Measurements from ENCODE around the gene MAPT. TPM values are rescaled to one million over a fixed set of nuclear protein-coding genes. Genes with fewer than 3 reads are reported as not detected.

Gene MAPT
- polyA plus RNA-seq, 3 donors = 0.04 TPM; not detected in 2

DNA sequence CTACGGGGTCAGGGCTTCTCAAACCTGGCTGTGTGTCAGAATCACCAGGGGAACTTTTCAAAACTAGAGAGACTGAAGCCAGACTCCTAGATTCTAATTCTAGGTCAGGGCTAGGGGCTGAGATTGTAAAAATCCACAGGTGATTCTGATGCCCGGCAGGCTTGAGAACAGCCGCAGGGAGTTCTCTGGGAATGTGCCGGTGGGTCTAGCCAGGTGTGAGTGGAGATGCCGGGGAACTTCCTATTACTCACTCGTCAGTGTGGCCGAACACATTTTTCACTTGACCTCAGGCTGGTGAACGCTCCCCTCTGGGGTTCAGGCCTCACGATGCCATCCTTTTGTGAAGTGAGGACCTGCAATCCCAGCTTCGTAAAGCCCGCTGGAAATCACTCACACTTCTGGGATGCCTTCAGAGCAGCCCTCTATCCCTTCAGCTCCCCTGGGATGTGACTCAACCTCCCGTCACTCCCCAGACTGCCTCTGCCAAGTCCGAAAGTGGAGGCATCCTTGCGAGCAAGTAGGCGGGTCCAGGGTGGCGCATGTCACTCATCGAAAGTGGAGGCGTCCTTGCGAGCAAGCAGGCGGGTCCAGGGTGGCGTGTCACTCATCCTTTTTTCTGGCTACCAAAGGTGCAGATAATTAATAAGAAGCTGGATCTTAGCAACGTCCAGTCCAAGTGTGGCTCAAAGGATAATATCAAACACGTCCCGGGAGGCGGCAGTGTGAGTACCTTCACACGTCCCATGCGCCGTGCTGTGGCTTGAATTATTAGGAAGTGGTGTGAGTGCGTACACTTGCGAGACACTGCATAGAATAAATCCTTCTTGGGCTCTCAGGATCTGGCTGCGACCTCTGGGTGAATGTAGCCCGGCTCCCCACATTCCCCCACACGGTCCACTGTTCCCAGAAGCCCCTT is 115.6 kb downstream of the MAPT start:
- Histone ChIP-seq H3K4me2 (replicated peaks; ENCODE audit: extremely low read depth, low read length, poor library complexity, severe bottlenecking) (no peak overlapping the region), H3K4me1 (ENCODE audit: control insufficient read depth in 1 of 2, insufficient read depth in 2 of 2, low read length in 2 of 2) (no peaks in the 10 kb centered on the region), H3K4me3 (replicated peaks in 1 of 3; ENCODE audit: low read depth in 2 of 3, low read length in 3 of 3) (no peak overlapping the region), H3K9me3 (replicated peaks in 1 of 2; ENCODE audit: control insufficient read depth in 1 of 2, insufficient read depth in 1 of 2, low read length in 2 of 2) (no peaks in the 10 kb centered on the region), H2AFZ (ENCODE audit: insufficient read depth, low read depth, low read length, poor library complexity, severe bottlenecking) (no peak overlapping the region), H4K20me1 (ENCODE audit: insufficient read depth, low read length) (no peaks in the 10 kb centered on the region), H3K27me3 (ENCODE audit: control insufficient read depth in 2 of 2, insufficient read depth in 2 of 2, low read length in 2 of 2) (no peaks in the 10 kb centered on the region), H3K79me2 (ENCODE audit: insufficient read depth, low read length) (no peaks in the 10 kb centered on the region), H3K9ac (ENCODE audit: insufficient read depth, low read length, poor library complexity, severe bottlenecking) (no peak overlapping the region), H3K36me3 (replicated peaks in 1 of 2; ENCODE audit: control insufficient read depth in 1 of 2, insufficient read depth in 2 of 2, low read length in 2 of 2) (no peaks in the 10 kb centered on the region), H3K27ac (ENCODE audit: low read depth in 1 of 2, low read length in 2 of 2) (no peak overlapping the region)
- TF ChIP-seq, protein P1, sequence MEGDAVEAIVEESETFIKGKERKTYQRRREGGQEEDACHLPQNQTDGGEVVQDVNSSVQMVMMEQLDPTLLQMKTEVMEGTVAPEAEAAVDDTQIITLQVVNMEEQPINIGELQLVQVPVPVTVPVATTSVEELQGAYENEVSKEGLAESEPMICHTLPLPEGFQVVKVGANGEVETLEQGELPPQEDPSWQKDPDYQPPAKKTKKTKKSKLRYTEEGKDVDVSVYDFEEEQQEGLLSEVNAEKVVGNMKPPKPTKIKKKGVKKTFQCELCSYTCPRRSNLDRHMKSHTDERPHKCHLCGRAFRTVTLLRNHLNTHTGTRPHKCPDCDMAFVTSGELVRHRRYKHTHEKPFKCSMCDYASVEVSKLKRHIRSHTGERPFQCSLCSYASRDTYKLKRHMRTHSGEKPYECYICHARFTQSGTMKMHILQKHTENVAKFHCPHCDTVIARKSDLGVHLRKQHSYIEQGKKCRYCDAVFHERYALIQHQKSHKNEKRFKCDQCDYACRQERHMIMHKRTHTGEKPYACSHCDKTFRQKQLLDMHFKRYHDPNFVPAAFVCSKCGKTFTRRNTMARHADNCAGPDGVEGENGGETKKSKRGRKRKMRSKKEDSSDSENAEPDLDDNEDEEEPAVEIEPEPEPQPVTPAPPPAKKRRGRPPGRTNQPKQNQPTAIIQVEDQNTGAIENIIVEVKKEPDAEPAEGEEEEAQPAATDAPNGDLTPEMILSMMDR (IDR thresholded peaks at IDR 0.05) = no peak
- H3K27me3 Mint-ChIP-seq (ENCODE audit: low read depth in 3 of 3) = peaks cover 4 to 17% (median 8%) of the 10 kb centered on the region in 3 donors
- no peaks in the 10 kb centered on the region for H3K4me1 Mint-ChIP-seq
- no peak overlapping the region for H3K27ac Mint-ChIP-seq
- 95% methylated on average over 14 of the region's 33 CpGs for WGBS (ENCODE audit: insufficient coverage)
- H3K4me3 Mint-ChIP-seq = no peak overlapping the region
- intact Hi-C loops (cut with micrococcal nuclease) = no loop called here
- DNase-seq = no peak
- H3K36me3 Mint-ChIP-seq = no peaks in the 10 kb centered on the region
- H3K9me3 Mint-ChIP-seq = no peaks in the 10 kb centered on the region

DNA sequence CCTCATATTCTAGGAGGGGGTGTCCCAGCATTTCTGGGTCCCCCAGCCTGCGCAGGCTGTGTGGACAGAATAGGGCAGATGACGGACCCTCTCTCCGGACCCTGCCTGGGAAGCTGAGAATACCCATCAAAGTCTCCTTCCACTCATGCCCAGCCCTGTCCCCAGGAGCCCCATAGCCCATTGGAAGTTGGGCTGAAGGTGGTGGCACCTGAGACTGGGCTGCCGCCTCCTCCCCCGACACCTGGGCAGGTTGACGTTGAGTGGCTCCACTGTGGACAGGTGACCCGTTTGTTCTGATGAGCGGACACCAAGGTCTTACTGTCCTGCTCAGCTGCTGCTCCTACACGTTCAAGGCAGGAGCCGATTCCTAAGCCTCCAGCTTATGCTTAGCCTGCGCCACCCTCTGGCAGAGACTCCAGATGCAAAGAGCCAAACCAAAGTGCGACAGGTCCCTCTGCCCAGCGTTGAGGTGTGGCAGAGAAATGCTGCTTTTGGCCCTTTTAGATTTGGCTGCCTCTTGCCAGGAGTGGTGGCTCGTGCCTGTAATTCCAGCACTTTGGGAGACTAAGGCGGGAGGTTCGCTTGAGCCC is 116.3 kb downstream of the MAPT start:
- H3K27ac Mint-ChIP-seq = no peak overlapping the region
- no peak overlapping the region for H3K9ac ChIP-seq (ENCODE audit: insufficient read depth, low read length, poor library complexity, severe bottlenecking)
- no peaks in the 10 kb centered on the region for H3K36me3 ChIP-seq (replicated peaks in 1 of 2; ENCODE audit: control insufficient read depth in 1 of 2, insufficient read depth in 2 of 2, low read length in 2 of 2)
- no peak overlapping the region for H3K4me3 ChIP-seq (replicated peaks in 1 of 3; ENCODE audit: low read depth in 2 of 3, low read length in 3 of 3)
- no peaks in the 10 kb centered on the region for H3K4me1 ChIP-seq (ENCODE audit: control insufficient read depth in 1 of 2, insufficient read depth in 2 of 2, low read length in 2 of 2)
- no peak overlapping the region for H3K4me2 ChIP-seq (replicated peaks; ENCODE audit: extremely low read depth, low read length, poor library complexity, severe bottlenecking)
- no peak overlapping the region for H3K27ac ChIP-seq (ENCODE audit: low read depth in 1 of 2, low read length in 2 of 2)
- no peaks in the 10 kb centered on the region for H3K79me2 ChIP-seq (ENCODE audit: insufficient read depth, low read length)
- H2AFZ ChIP-seq (ENCODE audit: insufficient read depth, low read depth, low read length, poor library complexity, severe bottlenecking) = no peak overlapping the region
- H3K27me3 Mint-ChIP-seq (ENCODE audit: low read depth in 3 of 3) = peaks cover 4 to 15% (median 10%) of the 10 kb centered on the region in 3 donors
- DNase-seq = no peak
- H3K27me3 ChIP-seq (ENCODE audit: control insufficient read depth in 2 of 2, insufficient read depth in 2 of 2, low read length in 2 of 2) = no peaks in the 10 kb centered on the region
- intact Hi-C loops (cut with micrococcal nuclease) = no loop called here
- H4K20me1 ChIP-seq (ENCODE audit: insufficient read depth, low read length) = no peaks in the 10 kb centered on the region
- WGBS (ENCODE audit: insufficient coverage) = 87% methylated on average over 13 of the region's 16 CpGs
- H3K9me3 ChIP-seq (replicated peaks in 1 of 2; ENCODE audit: control insufficient read depth in 1 of 2, insufficient read depth in 1 of 2, low read length in 2 of 2) = no peaks in the 10 kb centered on the region
- no peak overlapping the region for H3K4me3 Mint-ChIP-seq
- no peaks in the 10 kb centered on the region for H3K9me3 Mint-ChIP-seq
- TF ChIP-seq, protein P1 (IDR thresholded peaks at IDR 0.05) = no peak
- no peaks in the 10 kb centered on the region for H3K36me3 Mint-ChIP-seq
- H3K4me1 Mint-ChIP-seq = no peaks in the 10 kb centered on the region
